GM18861 (cell line): ENCODE measurements around the gene ACP2.
A peak's percentile ranks its signal among the peaks of the same experiment; 100 is the strongest.

Experiments used
- ATAC-seq: cut with Tn5 transposase; IDR thresholded peaks from one replicate; pipeline ENCODE4 v1.9.1; 2021; ENCODE audit not compliant: unreplicated experiment

ACP2 gene, protein sequence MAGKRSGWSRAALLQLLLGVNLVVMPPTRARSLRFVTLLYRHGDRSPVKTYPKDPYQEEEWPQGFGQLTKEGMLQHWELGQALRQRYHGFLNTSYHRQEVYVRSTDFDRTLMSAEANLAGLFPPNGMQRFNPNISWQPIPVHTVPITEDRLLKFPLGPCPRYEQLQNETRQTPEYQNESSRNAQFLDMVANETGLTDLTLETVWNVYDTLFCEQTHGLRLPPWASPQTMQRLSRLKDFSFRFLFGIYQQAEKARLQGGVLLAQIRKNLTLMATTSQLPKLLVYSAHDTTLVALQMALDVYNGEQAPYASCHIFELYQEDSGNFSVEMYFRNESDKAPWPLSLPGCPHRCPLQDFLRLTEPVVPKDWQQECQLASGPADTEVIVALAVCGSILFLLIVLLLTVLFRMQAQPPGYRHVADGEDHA

DNA sequence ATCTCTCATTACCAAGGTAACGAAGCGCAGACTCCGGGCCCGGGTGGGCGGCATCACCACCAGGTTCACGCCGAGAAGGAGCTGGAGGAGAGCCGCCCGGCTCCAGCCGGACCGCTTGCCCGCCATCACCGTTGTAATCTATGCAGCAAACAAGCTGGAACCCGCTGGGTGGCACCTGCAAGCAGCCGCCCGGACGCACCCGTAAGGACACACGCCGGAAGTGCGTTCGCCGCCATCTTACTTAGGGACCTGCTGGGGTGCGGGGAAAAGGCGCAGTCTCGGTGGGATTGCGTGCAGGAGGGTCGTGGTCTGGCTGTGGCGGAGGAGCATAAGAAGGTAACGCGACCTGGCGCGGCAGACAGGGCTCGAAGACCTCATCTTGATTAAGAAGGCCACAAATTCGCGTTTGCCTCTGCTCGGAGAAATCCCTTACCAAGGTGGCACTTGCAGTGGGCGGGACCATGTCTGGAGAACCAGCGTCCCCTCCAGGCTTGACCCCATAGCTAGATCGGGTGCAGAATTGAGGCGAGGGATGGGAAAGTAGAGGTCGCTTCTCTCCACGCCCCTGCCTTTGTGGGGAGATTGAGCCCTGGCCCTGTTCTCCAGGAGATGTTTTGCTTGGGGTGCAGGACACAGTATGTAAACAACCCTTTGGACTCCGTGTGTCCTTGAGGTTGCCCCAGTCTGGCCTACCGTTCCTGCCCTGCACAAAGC is at the start of gene ACP2:
Gene ACP2, minus strand, starts transcription at position 151 of the 714 bp plus-strand sequence. Its CDS starts 25 bp downstream, at position 126.
- ATAC-seq = peak; percentile 86

DNA sequence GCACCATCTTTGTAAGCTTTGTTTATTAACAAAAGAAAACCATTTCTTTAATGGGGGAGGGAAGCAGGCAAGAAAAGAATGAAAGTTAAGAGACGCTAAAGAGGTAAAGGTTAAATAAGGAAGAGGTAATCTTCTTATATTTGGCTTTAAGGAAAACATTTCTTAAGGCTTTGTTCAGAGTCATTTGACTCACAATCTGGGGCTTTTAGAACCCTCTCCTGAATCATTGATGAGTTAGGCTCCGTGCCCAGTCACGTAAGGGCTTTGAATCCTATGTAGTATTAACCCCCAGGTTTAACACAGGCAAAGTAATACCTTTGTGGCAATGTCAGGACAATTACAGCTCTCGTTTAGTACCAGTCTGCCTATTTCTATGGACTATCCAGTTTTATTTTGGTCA is 47.4 kb upstream of the ACP2 start:
- ATAC-seq = no peak

DNA sequence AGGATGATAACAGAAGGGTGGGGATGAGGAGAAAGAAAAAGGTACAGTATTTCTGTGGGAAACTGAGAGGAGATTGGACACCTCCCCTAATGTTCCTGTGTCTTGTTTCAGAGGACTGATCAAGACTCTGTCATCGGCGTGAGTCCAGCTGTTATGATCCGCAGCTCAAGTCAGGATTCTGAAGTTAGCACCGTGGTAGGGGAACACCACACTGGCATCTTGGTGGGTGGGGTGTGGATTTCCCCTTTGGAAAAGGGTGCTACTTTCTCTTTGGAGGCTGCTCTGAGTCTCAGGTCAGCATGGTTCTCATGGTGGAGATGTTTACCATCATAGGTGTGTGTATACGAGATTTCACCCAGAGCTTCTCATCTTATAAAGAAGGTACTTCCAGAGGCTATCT is 46.8 kb upstream of the ACP2 start:
- ATAC-seq = no peak

DNA sequence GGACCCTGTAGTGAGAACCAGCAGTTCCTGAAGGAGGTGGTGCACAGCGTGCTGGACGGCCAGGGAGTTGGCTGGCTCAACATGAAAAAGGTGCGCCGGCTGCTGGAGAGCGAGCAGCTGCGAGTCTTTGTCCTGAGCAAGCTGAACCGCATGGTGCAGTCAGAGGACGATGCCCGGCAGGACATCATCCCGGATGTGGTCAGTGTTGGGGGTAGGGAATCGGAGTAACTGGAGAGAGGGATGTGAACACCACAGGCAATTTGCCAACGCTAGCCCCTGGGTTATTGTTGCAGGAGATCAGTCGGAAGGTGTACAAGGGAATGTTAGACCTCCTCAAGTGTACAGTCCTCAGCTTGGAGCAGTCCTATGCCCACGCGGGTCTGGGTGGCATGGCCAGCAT is 41.2 kb upstream of the ACP2 start:
- no peak for ATAC-seq

DNA sequence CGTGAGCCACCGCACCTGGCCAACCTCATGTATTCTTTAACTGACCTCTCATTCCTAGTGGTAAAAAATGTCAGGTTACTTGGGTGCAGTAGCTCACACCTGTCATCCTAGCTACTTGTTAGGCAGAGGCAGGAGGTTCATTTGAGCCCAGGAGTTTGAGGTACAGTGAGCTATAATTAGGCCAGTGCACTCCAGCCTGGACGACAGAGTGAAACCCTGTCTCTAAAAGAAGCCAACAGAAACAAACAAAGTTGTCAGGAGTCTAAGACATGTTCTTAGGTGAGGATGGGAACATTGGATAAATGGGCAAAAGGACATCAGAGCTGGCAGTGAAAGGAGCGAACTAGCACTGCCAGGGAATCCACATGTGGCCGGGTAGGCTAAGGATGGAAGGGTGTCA is 39.5 kb upstream of the ACP2 start:
- no peak for ATAC-seq

DNA sequence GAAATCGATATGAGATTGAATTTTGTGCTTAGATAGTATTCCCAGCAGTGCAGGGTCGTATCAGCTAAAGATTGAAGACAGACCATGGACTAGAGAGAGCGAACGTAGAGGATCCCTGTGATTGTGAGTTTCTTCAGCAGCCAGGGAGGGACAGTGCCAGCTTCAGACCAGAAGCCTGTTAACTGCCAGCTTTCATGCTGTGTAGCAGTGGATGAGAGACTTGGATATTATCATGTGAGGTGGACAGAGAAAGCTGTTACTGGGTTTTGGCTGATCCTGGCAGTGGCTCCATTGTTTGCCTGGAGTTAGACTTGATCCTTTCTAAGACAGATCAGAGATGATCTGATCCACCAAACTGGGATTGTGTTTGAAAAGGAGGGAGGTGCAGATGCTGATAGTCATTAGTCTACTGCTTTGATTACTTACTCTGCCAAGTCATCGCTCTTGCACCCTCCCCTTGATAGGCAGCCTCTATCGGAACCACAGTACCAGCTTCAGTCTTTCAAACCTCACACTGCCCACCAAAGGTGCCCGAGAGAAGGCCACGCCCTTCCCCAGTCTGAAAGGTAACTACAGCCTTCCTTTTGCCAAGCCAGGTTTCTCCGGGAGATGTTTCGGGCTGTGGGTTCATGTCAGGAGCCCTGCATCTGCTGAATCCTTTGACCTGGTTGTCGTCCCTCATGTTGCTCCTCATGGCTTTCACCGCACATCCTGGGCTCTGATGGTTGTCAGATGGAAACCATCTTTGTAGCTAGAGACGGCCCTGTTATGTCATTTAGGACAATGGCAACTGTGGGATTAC is 37.6 kb upstream of the ACP2 start:
- no peak for ATAC-seq

DNA sequence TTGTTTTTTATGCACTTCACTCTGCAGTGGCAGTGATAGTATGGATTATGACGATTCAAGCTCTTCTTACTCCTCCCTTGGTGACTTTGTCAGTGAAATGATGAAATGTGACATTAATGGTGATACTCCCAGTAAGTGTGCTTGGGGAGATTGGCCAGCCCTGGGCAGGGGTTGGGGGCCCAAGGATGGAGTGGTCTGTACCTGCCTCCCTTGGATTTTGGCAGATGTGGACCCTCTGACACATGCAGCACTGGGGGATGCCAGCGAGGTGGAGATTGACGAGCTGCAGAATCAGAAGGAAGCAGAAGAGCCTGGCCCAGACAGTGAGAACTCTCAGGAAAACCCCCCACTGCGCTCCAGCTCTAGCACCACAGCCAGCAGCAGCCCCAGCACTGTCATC is 35.5 kb upstream of the ACP2 start:
- no peak for ATAC-seq

DNA sequence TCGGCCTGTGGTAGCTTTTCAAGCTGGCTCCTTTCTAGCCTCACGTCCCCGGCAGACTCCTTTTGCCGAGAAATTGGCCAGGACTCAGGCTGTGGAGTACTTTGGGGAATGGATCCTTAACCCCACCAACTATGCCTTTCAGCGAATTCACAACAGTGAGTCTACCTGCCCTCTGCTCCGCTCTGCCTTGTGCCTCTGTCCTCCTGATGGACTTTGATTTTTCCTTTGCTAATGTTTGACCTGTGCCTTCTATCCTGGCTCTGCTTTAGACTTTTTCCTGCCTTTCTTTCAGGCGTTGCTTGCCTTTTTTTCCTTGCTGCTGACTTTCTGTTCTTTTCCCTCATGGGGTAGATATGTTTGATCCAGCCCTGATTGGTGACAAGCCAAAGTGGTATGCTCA is 33.8 kb upstream of the ACP2 start:
- ATAC-seq = no peak

DNA sequence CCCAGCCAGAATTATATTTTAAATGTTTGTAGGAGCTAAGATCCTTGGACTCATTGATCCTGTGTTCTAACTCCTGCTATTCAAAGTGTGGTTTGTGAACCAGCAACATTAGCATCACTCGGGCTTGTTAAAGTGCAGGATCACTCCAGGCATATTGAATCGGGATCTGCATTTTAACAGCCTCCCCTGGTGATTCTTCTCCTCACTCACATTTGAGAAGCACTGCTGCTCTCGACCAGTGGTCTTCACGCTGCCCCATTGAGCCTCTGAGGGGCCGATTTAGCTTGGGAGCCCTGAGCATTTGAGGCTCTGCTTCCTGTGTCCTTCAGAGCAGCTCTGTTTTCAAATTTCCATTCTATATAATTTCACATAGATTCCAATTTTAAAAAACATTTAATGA is 32.2 kb upstream of the ACP2 start:
- no peak for ATAC-seq

DNA sequence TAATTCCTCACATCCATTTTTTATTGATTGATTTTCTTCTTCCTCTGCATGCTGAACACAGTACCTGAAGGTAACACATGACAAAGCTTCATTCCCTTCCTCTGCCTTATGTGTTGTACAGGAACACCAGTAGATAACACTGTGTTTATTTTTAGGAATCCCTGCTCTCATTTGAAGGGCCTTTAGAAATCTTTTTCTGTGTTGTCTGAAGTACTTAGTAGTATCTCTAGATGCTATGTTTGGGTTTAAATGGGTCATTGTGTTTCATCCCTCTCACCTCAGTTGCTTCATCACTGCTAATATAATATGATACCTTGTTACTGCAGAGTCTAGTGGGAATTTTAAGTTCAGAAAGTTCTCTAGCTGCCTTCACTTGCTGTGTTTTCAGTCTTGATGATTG is 31.5 kb upstream of the ACP2 start:
- ATAC-seq = no peak

DNA sequence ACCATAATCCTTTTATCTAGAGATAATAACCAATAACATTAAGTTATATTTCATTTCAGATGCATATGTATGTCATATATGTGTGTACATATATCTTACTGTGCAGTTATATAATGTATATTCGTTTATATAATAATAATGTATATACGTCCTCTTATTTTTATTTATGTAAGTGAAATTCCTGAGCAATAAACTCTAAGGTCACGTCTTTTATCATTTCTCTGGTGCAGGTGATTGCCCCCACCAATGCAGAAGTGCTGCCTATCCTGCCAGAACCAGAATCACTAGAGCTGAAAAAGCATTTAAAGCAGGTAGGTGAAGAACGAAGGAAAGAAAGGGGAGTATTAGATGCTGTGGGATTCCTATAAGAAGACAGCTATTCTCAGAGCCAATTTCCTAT is 30.2 kb upstream of the ACP2 start:
- no peak for ATAC-seq

DNA sequence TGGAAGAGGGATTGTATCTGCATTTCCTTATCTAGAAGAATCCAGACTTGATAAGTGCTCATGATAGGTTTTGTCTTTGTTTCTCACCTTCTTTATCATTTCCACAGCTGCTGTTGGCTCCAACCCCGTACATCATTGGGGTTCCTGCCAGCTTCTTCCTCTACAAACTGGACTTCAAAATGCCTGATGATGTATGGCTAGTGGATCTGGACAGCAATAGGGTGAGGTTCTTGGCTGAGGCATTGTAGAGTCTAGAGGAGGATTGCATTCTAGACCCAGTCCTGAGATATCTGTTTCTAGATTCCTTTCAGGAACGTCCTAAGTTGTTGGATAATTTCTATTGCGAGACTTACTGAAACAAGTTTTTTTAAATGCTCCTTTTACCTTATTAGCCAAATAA is 29.4 kb upstream of the ACP2 start:
- no peak for ATAC-seq

DNA sequence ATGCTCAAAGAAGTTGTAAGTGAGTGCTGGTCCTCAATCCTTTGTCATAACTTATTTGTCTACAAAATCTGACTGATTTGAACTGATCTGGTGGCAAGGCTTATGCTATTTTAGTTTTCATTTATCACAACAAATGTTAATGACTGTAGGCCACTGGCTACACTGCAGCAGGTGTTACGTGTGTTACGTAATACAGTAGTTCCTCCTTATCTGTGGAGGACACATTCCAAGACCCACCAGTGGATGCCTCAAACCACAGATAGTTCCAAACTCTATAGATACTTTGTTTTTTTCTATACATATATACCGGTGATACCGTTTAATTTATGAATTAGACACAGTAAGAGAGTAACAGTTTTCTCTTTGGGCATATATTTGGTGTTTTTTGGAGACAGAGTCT is 28.3 kb upstream of the ACP2 start:
- no peak for ATAC-seq

DNA sequence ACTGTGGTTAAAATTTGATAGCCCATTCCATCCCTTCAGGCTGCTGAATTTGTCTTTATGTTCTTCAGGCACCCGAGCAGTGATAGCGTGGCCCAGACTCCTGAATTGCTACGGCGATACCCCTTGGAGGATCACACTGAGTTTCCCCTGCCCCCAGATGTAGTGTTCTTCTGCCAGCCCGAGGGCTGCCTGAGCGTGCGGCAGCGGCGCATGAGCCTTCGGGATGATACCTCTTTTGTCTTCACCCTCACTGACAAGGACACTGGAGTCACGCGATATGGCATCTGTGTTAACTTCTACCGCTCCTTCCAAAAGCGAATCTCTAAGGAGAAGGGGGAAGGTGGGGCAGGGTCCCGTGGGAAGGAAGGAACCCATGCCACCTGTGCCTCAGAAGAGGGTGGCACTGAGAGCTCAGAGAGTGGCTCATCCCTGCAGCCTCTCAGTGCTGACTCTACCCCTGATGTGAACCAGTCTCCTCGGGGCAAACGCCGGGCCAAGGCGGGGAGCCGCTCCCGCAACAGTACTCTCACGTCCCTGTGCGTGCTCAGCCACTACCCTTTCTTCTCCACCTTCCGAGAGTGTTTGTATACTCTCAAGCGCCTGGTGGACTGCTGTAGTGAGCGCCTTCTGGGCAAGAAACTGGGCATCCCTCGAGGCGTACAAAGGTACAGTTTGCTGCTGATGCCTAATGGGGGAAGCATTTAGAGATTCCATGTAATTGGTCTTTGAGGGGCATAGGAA is 26.1 kb upstream of the ACP2 start:
- no peak for ATAC-seq

DNA sequence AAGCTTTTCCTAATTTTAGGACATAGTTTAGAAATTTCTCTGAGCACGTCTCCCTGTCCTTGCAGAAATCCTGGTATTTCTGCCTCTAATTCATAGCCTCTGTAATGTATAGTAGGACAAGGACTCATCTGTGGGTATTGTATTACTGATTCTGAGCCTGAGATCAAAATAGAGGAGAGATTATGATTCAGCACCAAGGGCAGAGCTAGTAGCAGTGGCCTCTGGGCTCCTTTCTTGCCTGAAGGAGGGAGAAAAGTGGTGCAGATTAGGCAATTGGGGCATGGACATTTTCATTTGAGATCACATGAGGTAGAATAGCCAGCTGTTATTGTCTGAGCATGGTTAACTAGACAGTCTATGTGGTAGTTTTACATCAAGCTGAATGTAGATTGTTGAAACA is 24.1 kb upstream of the ACP2 start:
- ATAC-seq = no peak

DNA sequence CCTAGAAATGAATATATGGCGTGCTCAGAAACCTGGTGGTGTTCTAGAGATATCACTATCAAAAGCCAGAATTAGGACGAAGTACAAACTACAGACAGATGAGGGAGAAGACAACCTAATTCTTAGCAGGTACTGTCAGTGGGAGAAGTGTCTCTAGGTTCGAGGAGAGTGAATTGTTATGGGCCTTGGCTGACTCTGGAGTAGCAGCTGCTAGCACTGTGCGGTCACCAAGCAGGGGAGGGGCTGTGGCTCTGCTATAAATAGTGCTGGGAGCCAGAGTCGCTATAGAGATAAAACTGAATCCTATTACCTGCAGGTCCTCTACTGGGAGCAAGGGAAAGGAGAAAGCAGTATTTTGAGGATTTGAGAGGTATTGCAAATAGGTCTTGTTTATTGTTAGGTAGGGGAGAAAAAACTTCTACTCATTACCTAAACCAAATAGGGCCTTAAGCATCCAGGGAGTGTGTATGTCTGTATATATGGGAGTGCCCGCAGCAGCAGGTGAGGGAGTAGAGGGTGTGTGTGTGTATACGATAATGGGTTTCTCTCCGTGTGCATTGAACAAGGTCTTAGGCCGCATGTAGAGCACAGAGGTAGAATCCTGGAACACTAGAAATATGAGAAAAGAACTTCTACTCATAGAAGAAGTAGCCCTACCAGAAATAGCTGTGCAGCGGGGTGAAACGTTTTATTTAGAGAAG is 23.5 kb upstream of the ACP2 start:
- ATAC-seq = no peak

DNA sequence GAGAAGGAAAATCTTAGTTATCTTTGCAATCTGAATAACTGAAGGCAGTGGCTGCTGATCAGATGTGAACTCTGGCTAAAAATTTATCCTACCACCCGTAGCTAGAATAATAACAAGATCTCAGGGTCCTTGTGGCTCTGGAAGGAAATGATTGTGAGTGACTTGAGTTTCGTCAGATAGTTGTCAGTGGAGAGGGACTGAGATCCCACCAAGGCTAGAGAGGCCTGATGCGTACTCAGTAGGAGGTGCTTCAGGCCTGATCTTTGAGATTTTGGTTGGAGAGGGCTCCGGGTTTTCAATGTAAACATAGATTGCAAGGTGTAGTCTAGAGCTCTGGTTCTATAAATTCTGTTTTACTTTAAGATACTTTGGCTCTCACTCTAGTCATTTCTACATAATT is 22.7 kb upstream of the ACP2 start:
- no peak for ATAC-seq

DNA sequence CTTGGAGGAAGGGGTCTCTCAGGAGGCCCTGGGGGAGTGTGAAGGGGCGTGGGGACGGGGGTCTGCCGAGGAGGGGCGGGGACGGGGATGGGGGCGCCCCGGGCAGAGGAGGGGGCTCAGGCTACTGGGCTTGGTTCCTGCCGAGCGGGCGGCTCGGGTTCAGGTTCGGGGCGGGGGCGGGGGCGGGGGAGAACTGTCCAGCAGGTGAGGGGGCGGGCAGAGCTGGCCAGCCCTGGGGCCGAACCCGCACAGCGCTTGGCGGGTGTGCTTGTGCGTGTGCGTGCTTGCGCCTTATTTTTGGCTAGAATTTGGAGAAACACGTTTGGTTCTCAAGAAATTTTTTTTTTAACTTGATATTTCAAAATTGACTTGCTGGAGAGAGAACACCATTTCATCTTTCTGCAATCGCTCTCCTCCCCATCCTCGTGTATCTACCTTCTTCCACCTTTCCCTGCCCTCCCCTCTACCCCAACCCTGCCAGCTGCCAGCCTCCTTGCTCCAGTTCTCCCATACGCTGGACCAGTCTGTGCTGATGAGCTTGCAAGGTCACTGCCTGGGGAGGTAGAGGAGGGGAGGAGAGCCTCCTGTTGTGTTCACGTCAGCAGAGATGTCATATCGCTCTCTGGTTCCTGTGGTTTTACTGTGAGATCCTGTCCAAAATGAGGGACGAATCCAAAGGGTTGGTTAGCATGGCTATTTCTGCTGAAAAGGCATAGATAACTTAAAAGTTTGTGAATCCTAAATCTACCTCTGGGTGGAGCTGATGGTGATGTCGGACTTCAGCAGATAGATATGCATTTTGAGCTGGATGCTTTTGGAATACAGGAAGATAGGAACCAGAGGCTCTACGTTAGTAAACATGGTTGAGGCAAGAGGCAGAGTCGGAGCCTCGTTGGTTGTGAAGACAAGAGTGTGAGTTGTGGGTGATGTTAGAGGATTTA is 22.0 kb upstream of the ACP2 start:
- no peak for ATAC-seq

DNA sequence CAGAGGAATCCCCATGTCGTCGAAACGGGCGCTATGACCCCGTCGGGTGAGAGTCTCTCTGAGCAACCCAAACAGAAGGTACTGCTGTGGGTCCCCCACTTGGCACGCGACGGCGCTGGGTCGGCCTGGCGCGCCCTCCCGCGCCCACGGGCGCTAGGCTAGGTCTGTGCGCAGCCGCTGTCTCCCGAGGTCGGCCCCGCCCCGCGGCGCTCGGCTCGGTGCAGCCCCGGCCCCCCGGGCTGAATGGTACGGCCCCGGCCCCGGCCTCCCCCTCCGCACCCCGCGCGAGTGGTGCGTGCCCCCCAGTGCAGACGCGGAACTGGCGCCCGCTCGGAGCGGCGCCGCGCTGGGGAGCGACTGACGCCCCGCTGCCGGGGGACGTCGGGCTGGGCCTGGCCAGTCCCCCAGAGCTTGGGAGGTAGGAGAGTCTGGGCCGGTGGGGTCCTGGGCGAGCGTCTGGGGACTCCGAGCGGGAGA is 21.3 kb upstream of the ACP2 start, which contains the start of gene MADD:
Gene MADD, plus strand, starts transcription at position 305 of the 477 bp plus-strand sequence.
- peak; percentile 64 for ATAC-seq
